ENCODE results near the gene TLE5. TPM values are rescaled to one million over a fixed set of nuclear protein-coding genes. Genes with fewer than 3 reads are reported as not detected.

TLE5 gene
- total RNA-seq, 6 experiments from 2014 or later, result 119 to 198 (median 152) TPM

GRCh38 chr19:3003046-3003445, 59.2 kb downstream of the TLE5 start:
- ATAC-seq, result no peak
- Histone ChIP-seq H3K36me3 (no peaks in the 10 kb centered on the region), H3K9me3 (no peaks in the 10 kb centered on the region), H3K27ac (no peak overlapping the region), H3K27me3 (no peaks in the 10 kb centered on the region), H3K4me3 (no peak overlapping the region), H3K4me1 (no peaks in the 10 kb centered on the region)
- no peak for TF ChIP-seq POLR2A (IDR thresholded peaks at IDR 0.05)
- no peak for TF ChIP-seq CTCF (IDR thresholded peaks at IDR 0.05)
- DNase-seq, result no peak
- intact Hi-C loops (cut with DNase I), result no loop called here
- WGBS (ENCODE audit: insufficient coverage, low coverage, low lambda C conversion rate, missing lambda C conversion rate), result 100% methylated on average over 2 of the region's 7 CpGs

Other genes starting within 250 kb of the TLE5 start
- 1 to 10 TPM; 1.4 to 2.5 (median 1.9) TPM for gene ZNF554, start 242.6 kb downstream of the TLE5 start, total RNA-seq
- 1 to 10 TPM in 5 of 6 experiments, under 1 TPM in 1; 0.87 to 2.6 (median 2.1) TPM for gene ZNF555, start 221.0 kb downstream of the TLE5 start, total RNA-seq
- not detected for gene ZNF556, start 195.2 kb downstream of the TLE5 start, total RNA-seq
- 1 to 10 TPM in 5 of 6 experiments, under 1 TPM in 1; 0.98 to 2.9 (median 1.7) TPM for gene ZNF57, start 161.6 kb downstream of the TLE5 start, total RNA-seq
- gene ZNF77, start 117.5 kb downstream of the TLE5 start, total RNA-seq, result 1 to 10 TPM; 1.1 to 1.5 (median 1.3) TPM
- 1 to 10 TPM; 2.3 to 8.9 (median 4.6) TPM for gene TLE6, start 84.9 kb downstream of the TLE5 start, total RNA-seq
- gene TLE2, start 33.2 kb downstream of the TLE5 start, total RNA-seq, result 10 to 100 TPM in 2 of 6 experiments, 1 to 10 TPM in 4; 6.1 to 20.6 (median 9.3) TPM
- 10 to 100 TPM; 19.5 to 28.0 (median 22.4) TPM for gene GNA11, start 31.9 kb upstream of the TLE5 start, total RNA-seq
- gene GNA15, start 73.5 kb upstream of the TLE5 start, total RNA-seq, result 1 to 10 TPM in 2 of 6 experiments, under 1 TPM in 4; 0.31 to 3.9 (median 0.83) TPM
- gene S1PR4, start 116.3 kb upstream of the TLE5 start, total RNA-seq, result 1 to 10 TPM in 3 of 6 experiments, under 1 TPM in 3; 0.53 to 2.2 (median 0.97) TPM
- 10 to 100 TPM; 32.0 to 59.9 (median 40.4) TPM for gene NCLN, start 123.4 kb upstream of the TLE5 start, total RNA-seq
- gene CELF5, start 162.2 kb upstream of the TLE5 start, total RNA-seq, result 1 to 10 TPM in 1 of 6 experiments, under 1 TPM in 5; 0.07 to 1.6 (median 0.34) TPM